Skeletal muscle satellite cell (primary cell): ENCODE measurements around the gene PPP2R5C.

Experiments used
- H3K27me3 ChIP-seq: 2 replicates; pipeline ENCODE4 v1.7.0; 2013; ENCODE audit warnings: low read length; ENCODE audit not compliant: control insufficient read depth, insufficient read depth
- H3K36me3 ChIP-seq: 2 replicates; pipeline ENCODE4 v1.7.0; 2013; ENCODE audit warnings: mild to moderate bottlenecking, control low read depth, low read length; ENCODE audit not compliant: insufficient read depth
- H3K4me1 ChIP-seq: 2 replicates; pipeline ENCODE4 v1.7.0; 2013; ENCODE audit warnings: low read length; ENCODE audit not compliant: control insufficient read depth, insufficient read depth
- H3K4me2 ChIP-seq: 2 replicates; pipeline ENCODE4 v1.7.0; 2013; ENCODE audit warnings: mild to moderate bottlenecking, low read length
- H3K4me3 ChIP-seq: 2 replicates; pipeline ENCODE4 v1.7.0; 2013; ENCODE audit warnings: low read length
- H3K9ac ChIP-seq: 2 replicates; pipeline ENCODE4 v1.7.0; 2013; ENCODE audit warnings: mild to moderate bottlenecking, low read depth, low read length, moderate library complexity
- H3K9me3 ChIP-seq: replicated peaks from 2 replicates; pipeline ENCODE4 v1.7.0; 2013; ENCODE audit warnings: mild to moderate bottlenecking, control low read depth, low read length

Gene PPP2R5C

DNA sequence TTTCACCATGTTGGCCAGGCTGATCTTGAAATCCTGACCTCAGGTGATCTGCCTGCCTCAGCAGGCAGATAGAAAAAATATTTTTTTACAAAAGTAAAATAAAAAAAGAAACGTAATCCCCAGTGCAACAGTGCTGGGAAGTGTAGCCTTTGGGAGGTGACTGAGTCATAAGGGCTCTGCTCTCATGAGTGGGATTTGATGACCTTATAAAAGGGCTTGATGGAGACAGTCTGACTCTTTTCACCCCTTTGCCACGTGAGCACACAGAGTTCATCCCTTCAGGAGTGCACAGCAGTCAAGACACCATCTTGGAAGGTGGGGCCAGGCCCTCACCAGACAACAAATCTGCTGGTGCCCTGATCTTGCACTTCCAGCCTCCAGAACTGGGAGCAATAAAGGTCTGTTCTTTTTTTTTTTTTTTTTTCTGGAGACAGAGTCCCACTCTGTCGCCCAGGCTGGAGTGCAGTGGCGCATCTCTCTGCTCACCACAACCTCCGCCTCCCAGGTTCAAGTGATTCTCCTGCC lies 178.2 kb downstream of the PPP2R5C start:
- Histone ChIP-seq H3K4me2 (no peak overlapping the region), H3K4me1 (no peaks in the 10 kb centered on the region), H3K27me3 (peaks cover 12% of the 10 kb centered on the region), H3K9ac (no peak overlapping the region), H3K9me3 (no peaks in the 10 kb centered on the region), H3K36me3 (no peaks in the 10 kb centered on the region), H3K4me3 (no peak overlapping the region)

DNA sequence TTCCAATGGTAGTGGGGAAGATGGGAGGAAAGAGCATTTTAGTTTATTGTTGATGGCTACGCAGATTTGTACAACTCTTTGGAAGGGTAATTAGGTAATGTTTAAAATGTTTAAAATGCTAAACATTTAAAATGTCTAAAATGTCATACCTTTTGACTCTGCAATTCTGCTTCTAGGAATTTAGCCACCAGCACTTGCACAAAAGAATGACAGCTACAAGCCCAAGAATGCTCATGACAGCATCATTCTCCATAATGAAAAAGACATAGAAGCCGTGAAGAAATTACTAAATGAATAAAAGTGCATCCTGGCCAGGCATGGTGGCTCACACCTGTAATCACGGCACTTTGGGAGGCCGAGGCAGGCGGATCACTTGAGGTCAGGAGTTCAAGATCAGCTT lies 182.9 kb downstream of the PPP2R5C start:
- peaks cover 7% of the 10 kb centered on the region for H3K4me1 ChIP-seq
- H3K27me3 ChIP-seq: peaks cover 15% of the 10 kb centered on the region
- H3K4me2 ChIP-seq: no peak overlapping the region

GRCh38 chr14:101945171-101945570 lies 183.7 kb downstream of the PPP2R5C start:
- H3K4me2 ChIP-seq: no peak overlapping the region
- H3K36me3 ChIP-seq: no peaks in the 10 kb centered on the region
- no peaks in the 10 kb centered on the region for H3K9me3 ChIP-seq
- no peak overlapping the region for H3K4me3 ChIP-seq
- H3K4me1 ChIP-seq: peaks cover 8% of the 10 kb centered on the region
- no peak overlapping the region for H3K9ac ChIP-seq
- H3K27me3 ChIP-seq: peaks cover 15% of the 10 kb centered on the region

More for the DNA sequence above, 182.9 kb downstream of the PPP2R5C start:
- Histone ChIP-seq H3K4me3 (no peak overlapping the region), H3K36me3 (no peaks in the 10 kb centered on the region), H3K9ac (no peak overlapping the region), H3K9me3 (no peaks in the 10 kb centered on the region)

DNA sequence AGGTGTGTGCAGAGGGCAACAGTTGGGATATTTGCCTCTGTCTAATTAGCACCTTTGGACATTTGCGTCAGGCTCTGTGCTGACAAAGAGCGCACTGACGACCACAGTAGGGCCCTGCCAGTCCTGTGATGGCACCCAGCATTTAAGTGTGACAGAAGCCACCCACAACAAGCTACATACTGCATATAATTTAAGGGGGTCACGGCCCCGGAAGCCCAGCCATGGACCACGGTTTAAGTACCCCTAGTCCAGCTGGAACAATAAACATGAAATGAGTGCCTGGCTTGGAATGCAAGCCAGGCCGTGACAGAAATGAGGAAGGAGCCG lies 186.0 kb downstream of the PPP2R5C start:
- Histone ChIP-seq H3K4me1 (peaks cover 8% of the 10 kb centered on the region), H3K27me3 (peaks cover 14% of the 10 kb centered on the region), H3K9me3 (no peaks in the 10 kb centered on the region), H3K4me2 (peak overlapping the region; percentile 79), H3K36me3 (no peaks in the 10 kb centered on the region), H3K4me3 (peak overlapping the region; percentile 85), H3K9ac (peak overlapping the region; percentile 93)

GRCh38 chr14:101947904-101948665 lies 186.6 kb downstream of the PPP2R5C start:
- Histone ChIP-seq H3K36me3 (no peaks in the 10 kb centered on the region), H3K4me2 (peak overlapping the region; percentile 88), H3K27me3 (peaks cover 11% of the 10 kb centered on the region), H3K4me1 (peaks cover 8% of the 10 kb centered on the region), H3K9me3 (no peaks in the 10 kb centered on the region), H3K9ac (peak overlapping the region; percentile 93), H3K4me3 (peak overlapping the region; percentile 85)

- peak overlapping the region; percentile 93 for H3K9ac ChIP-seq
- no peaks in the 10 kb centered on the region for H3K9me3 ChIP-seq
- H3K27me3 ChIP-seq: peaks cover 11% of the 10 kb centered on the region
- peaks cover 8% of the 10 kb centered on the region for H3K4me1 ChIP-seq
- peak overlapping the region; percentile 76 for H3K4me3 ChIP-seq
- H3K36me3 ChIP-seq: no peaks in the 10 kb centered on the region
- peak overlapping the region; percentile 88 for H3K4me2 ChIP-seq
Measured at GRCh38 chr14:101948666-101949216, 187.2 kb downstream of the PPP2R5C start.

GRCh38 chr14:101950100-101950499 lies 188.6 kb downstream of the PPP2R5C start:
- Histone ChIP-seq H3K9ac (no peak overlapping the region), H3K4me1 (peaks cover 8% of the 10 kb centered on the region)

GRCh38 chr14:101950516-101951215 lies 189.2 kb downstream of the PPP2R5C start:
- Histone ChIP-seq H3K36me3 (no peaks in the 10 kb centered on the region), H3K27me3 (peaks cover 5% of the 10 kb centered on the region), H3K9ac (no peak overlapping the region), H3K4me3 (no peak overlapping the region), H3K9me3 (no peaks in the 10 kb centered on the region), H3K4me2 (no peak overlapping the region), H3K4me1 (peaks cover 8% of the 10 kb centered on the region)

More at GRCh38 chr14:101950100-101950499, 188.6 kb downstream of the PPP2R5C start:
- Histone ChIP-seq H3K27me3 (peaks cover 8% of the 10 kb centered on the region), H3K9me3 (no peaks in the 10 kb centered on the region), H3K36me3 (no peaks in the 10 kb centered on the region), H3K4me2 (no peak overlapping the region), H3K4me3 (no peak overlapping the region)

- Histone ChIP-seq H3K4me3 (no peak overlapping the region), H3K27me3 (no peaks in the 10 kb centered on the region), H3K4me2 (no peak overlapping the region), H3K4me1 (peaks cover 8% of the 10 kb centered on the region), H3K9ac (no peak overlapping the region), H3K36me3 (no peaks in the 10 kb centered on the region), H3K9me3 (no peaks in the 10 kb centered on the region)
Measured at GRCh38 chr14:101953151-101953550, 191.6 kb downstream of the PPP2R5C start.

DNA sequence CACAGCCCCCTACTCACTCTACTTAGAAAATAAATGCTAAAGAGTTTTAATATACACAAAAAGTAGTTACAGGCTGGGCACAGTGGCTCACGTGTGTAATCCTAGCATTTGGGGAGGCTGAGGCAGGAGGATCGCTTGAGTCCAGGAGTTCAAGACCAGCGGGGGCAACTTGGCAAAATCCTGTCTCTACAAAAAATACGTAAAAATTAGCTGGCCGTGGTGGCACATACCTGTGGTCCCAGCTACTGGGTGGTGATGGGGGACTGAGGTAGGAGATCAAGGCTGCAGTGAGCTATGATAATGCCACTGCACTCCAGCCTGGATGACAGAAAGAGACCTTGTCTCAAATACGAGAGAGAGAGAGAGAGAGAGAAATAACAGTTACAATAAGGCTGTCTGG lies 193.0 kb downstream of the PPP2R5C start:
- peaks cover under 1% of the 10 kb centered on the region for H3K4me1 ChIP-seq
- H3K4me2 ChIP-seq: no peak overlapping the region
- no peaks in the 10 kb centered on the region for H3K27me3 ChIP-seq
- H3K9ac ChIP-seq: no peak overlapping the region
- H3K9me3 ChIP-seq: no peaks in the 10 kb centered on the region
- H3K36me3 ChIP-seq: no peaks in the 10 kb centered on the region
- H3K4me3 ChIP-seq: no peak overlapping the region

DNA sequence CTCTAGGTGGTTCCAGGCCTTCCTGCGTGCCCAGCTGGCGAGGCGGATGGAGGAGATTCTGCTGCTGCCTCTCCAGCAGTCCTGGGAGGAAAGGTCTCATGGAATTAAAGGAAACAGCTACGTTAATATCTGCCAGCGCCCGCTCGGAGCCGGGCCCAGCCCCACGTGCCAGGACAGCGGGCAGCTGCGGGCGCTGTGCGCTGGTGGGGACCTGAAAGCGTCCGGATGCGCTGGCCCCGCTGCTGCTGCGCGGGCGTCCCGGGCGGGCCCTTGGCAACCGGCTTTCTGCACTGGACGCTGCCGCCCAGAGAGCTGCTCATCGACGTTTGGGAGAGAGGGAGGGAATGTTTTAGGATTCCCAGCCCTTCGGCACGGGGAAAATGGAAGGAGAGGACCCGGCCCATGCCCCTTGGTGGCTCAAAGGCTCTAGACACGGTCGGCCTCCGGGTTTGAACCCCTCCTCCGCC lies 194.2 kb downstream of the PPP2R5C start:
- Histone ChIP-seq H3K4me3 (no peak overlapping the region), H3K4me2 (no peak overlapping the region), H3K36me3 (no peaks in the 10 kb centered on the region), H3K9ac (no peak overlapping the region), H3K4me1 (no peaks in the 10 kb centered on the region), H3K27me3 (no peaks in the 10 kb centered on the region), H3K9me3 (no peaks in the 10 kb centered on the region)
